Suprapubic skin (tissue), 3 donors: ENCODE measurements around the gene STK24.

Experiments used
- EP300 ChIP-seq: sonication (generic); formaldehyde crosslinking; IDR thresholded peaks from one replicate; pipeline ENCODE4 v1.6.1; 2017; ENCODE audit warnings: antibody characterized with exemption
- POLR2A ChIP-seq, 2 donors: fragments of 450-650 bp; IDR thresholded peaks; one replicate each; pipeline ENCODE4 v1.6.1; 2017; ENCODE audit warnings: antibody characterized with exemption in 2 of 2, mild to moderate bottlenecking in 2 of 2, moderate library complexity in 2 of 2
- TF ChIP-seq, protein P1 (sequence below), 2 donors: fragments of 200-600 bp in 1 of 2; fragments of 450-650 bp in 1 of 2; sonication (generic) in 1 of 2; IDR thresholded peaks; one replicate each; pipeline ENCODE4 v1.5.1; 2016 to 2019; ENCODE audit warnings: antibody characterized with exemption in 2 of 2, mild to moderate bottlenecking in 1 of 2, moderate library complexity in 1 of 2

DNA sequence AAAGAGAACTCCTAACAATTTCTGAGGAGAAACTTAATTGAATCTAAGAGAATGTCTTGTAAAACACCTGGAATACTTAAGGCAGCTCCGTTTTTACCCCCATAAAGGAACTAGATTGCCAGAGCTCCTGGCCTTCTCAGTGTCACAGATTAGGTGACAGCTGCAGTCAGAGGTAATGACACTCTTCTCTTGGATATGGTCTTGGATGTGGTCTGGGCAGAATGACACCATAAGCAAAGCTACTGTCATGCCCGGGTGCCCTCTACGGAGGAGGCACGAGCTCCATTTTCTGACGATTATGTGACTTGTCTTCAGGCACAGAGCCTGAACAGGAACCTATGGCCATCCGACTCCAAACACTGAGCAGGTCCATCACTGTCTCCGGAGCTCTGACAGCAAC is 46.7 kb downstream of the STK24 start:
- TF ChIP-seq, protein P1, sequence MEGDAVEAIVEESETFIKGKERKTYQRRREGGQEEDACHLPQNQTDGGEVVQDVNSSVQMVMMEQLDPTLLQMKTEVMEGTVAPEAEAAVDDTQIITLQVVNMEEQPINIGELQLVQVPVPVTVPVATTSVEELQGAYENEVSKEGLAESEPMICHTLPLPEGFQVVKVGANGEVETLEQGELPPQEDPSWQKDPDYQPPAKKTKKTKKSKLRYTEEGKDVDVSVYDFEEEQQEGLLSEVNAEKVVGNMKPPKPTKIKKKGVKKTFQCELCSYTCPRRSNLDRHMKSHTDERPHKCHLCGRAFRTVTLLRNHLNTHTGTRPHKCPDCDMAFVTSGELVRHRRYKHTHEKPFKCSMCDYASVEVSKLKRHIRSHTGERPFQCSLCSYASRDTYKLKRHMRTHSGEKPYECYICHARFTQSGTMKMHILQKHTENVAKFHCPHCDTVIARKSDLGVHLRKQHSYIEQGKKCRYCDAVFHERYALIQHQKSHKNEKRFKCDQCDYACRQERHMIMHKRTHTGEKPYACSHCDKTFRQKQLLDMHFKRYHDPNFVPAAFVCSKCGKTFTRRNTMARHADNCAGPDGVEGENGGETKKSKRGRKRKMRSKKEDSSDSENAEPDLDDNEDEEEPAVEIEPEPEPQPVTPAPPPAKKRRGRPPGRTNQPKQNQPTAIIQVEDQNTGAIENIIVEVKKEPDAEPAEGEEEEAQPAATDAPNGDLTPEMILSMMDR (IDR thresholded peaks at IDR 0.05) = no peak
- TF ChIP-seq POLR2A (IDR thresholded peaks at IDR 0.05) (no peak), EP300 (no peak)
